ENCODE data around the gene PLAC8L1. TPM values are rescaled to one million over a fixed set of nuclear protein-coding genes. Genes with fewer than 3 reads are reported as not detected.

PLAC8L1 gene
- total RNA-seq, 1 donor from 2014 or later = 2.0 TPM

GRCh38 chr5:146081556-146081955 is 23.8 kb downstream of the PLAC8L1 start:
- Histone ChIP-seq H3K4me3 (ENCODE audit: insufficient read depth, low read depth, low read length) (no peak overlapping the region), H2AFZ (ENCODE audit: low read depth, low read length) (no peak overlapping the region)

GRCh38 chr5:146079695-146080373 is 25.5 kb downstream of the PLAC8L1 start:
- no peak overlapping the region for H3K4me2 ChIP-seq (ENCODE audit: low read length)

More at GRCh38 chr5:146081556-146081955, 23.8 kb downstream of the PLAC8L1 start:
- Histone ChIP-seq H3K27me3 (ENCODE audit: insufficient read depth, low read length) (no peaks in the 10 kb centered on the region), H3K9ac (ENCODE audit: low read length) (no peak overlapping the region), H3K4me2 (ENCODE audit: low read length) (no peak overlapping the region), H4K20me1 (ENCODE audit: insufficient read depth, low read length) (no peaks in the 10 kb centered on the region), H3K9me3 (ENCODE audit: insufficient read depth, low read depth, low read length) (no peaks in the 10 kb centered on the region), H3K79me2 (ENCODE audit: insufficient read depth, low read length) (no peaks in the 10 kb centered on the region), H3K27ac (ENCODE audit: low read depth, low read length) (no peak overlapping the region), H3K4me1 (ENCODE audit: insufficient read depth, low read length) (no peaks in the 10 kb centered on the region), H3K36me3 (ENCODE audit: insufficient read depth, low read length) (no peaks in the 10 kb centered on the region)
- Mint-ChIP-seq H3K4me1 (ENCODE audit: low read depth, unreplicated experiment) (peaks cover 5% of the 10 kb centered on the region), H3K36me3 (ENCODE audit: low read depth, unreplicated experiment) (no peaks in the 10 kb centered on the region), H3K27me3 (ENCODE audit: low read depth, unreplicated experiment) (no peaks in the 10 kb centered on the region), H3K9me3 (ENCODE audit: unreplicated experiment) (no peaks in the 10 kb centered on the region), H3K27ac (ENCODE audit: unreplicated experiment) (no peak overlapping the region), H3K4me3 (ENCODE audit: unreplicated experiment) (no peak overlapping the region)
- TF ChIP-seq CTCF (IDR thresholded peaks at IDR 0.05; ENCODE audit: insufficient read depth, low read depth, low read length) (no peak), EZH2 (IDR thresholded peaks at IDR 0.05; ENCODE audit: insufficient read depth, low read length) (no peak)
- FAIRE-seq = no peak
- DNase-seq (ENCODE audit: low read depth) = no peak

More at GRCh38 chr5:146079695-146080373, 25.5 kb downstream of the PLAC8L1 start:
- DNase-seq (ENCODE audit: low read depth) (peak; percentile 55), FAIRE-seq (peak; percentile 62)
- no peaks in the 10 kb centered on the region for H3K4me1 ChIP-seq (ENCODE audit: insufficient read depth, low read length)
- H3K4me3 ChIP-seq (ENCODE audit: insufficient read depth, low read depth, low read length) = no peak overlapping the region
- Mint-ChIP-seq H3K4me1 (ENCODE audit: low read depth, unreplicated experiment) (peaks cover 5% of the 10 kb centered on the region), H3K36me3 (ENCODE audit: low read depth, unreplicated experiment) (no peaks in the 10 kb centered on the region), H3K27ac (ENCODE audit: unreplicated experiment) (no peak overlapping the region), H3K9me3 (ENCODE audit: unreplicated experiment) (no peaks in the 10 kb centered on the region), H3K27me3 (ENCODE audit: low read depth, unreplicated experiment) (no peaks in the 10 kb centered on the region), H3K4me3 (ENCODE audit: unreplicated experiment) (no peak overlapping the region)
- no peaks in the 10 kb centered on the region for H3K36me3 ChIP-seq (ENCODE audit: insufficient read depth, low read length)
- H3K9me3 ChIP-seq (ENCODE audit: insufficient read depth, low read depth, low read length) = no peaks in the 10 kb centered on the region
- H3K79me2 ChIP-seq (ENCODE audit: insufficient read depth, low read length) = no peaks in the 10 kb centered on the region
- no peaks in the 10 kb centered on the region for H3K27me3 ChIP-seq (ENCODE audit: insufficient read depth, low read length)
- TF ChIP-seq CTCF (IDR thresholded peaks at IDR 0.05; ENCODE audit: insufficient read depth, low read depth, low read length) (no peak), EZH2 (IDR thresholded peaks at IDR 0.05; ENCODE audit: insufficient read depth, low read length) (no peak)
- H3K9ac ChIP-seq (ENCODE audit: low read length) = no peak overlapping the region
- H2AFZ ChIP-seq (ENCODE audit: low read depth, low read length) = no peak overlapping the region
- no peak overlapping the region for H3K27ac ChIP-seq (ENCODE audit: low read depth, low read length)
- no peaks in the 10 kb centered on the region for H4K20me1 ChIP-seq (ENCODE audit: insufficient read depth, low read length)
